ENCODE measurements around the gene HLA-E.

DNA sequence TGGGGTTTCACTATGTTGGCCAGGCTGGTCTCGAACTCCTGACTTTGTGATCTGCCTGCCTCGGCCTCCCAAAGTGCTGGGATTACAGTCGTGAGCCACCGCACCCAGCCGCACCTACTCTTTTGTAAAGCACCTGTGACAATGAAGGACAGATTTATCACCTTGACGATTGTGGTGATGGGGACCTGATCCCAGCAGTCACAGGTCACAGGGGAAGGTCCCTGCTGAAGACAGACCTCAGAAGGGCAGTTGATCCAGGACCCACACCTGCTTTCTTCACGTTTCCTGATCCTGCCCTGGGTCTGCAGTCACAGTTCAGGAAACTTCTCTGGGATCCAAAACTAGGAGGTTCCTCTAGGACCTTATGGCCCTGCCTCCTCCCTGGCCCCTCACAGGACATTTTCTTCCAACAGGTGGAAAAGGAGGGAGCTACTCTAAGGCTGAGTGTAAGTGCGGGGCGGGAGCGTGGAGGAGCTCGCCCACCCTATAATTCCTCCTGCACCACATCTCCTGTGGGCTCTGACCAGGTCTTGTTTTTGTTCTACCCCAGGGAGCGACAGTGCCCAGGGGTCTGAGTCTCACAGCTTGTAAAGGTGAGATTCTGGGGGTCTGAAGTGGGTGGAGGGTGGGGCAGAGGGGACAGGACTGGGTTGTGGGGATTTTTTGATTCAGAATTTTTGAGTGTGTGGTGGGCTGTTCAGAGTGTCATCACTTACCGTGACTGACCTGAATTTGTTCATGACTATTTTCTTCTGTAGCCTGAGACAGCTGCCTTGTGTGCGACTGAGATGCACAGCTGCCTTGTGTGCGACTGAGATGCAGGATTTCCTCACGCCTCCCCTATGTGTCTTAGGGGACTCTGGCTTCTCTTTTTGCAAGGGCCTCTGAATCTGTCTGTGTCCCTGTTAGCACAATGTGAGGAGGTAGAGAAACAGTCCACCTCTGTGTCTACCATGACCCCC lies 3.0 kb downstream of the HLA-E start:
- TF ChIP-seq, protein P1, sequence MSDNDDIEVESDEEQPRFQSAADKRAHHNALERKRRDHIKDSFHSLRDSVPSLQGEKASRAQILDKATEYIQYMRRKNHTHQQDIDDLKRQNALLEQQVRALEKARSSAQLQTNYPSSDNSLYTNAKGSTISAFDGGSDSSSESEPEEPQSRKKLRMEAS (IDR thresholded peaks at IDR 0.05; ENCODE audit: insufficient read depth, insufficient read length), result no peak
- TF ChIP-seq, protein P2, sequence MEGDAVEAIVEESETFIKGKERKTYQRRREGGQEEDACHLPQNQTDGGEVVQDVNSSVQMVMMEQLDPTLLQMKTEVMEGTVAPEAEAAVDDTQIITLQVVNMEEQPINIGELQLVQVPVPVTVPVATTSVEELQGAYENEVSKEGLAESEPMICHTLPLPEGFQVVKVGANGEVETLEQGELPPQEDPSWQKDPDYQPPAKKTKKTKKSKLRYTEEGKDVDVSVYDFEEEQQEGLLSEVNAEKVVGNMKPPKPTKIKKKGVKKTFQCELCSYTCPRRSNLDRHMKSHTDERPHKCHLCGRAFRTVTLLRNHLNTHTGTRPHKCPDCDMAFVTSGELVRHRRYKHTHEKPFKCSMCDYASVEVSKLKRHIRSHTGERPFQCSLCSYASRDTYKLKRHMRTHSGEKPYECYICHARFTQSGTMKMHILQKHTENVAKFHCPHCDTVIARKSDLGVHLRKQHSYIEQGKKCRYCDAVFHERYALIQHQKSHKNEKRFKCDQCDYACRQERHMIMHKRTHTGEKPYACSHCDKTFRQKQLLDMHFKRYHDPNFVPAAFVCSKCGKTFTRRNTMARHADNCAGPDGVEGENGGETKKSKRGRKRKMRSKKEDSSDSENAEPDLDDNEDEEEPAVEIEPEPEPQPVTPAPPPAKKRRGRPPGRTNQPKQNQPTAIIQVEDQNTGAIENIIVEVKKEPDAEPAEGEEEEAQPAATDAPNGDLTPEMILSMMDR (IDR thresholded peaks at IDR 0.05; ENCODE audit: extremely low read depth in 1 of 2, insufficient read depth in 1 of 2, low read depth in 1 of 2, low read length in 2 of 2), result no peak
- TF ChIP-seq POLR2AphosphoS5 (IDR thresholded peaks at IDR 0.05; ENCODE audit: insufficient read depth, low read depth, low read length) (no peak), POLR2A (IDR thresholded peaks at IDR 0.05; ENCODE audit: low read depth, low read length) (no peak), EZH2 (IDR thresholded peaks at IDR 0.05; ENCODE audit: borderline replicate concordance, low read depth, low read length, severe bottlenecking) (no peak), MYC (IDR thresholded peaks at IDR 0.05; ENCODE audit: low read depth, low read length) (no peak), GATA2 (IDR thresholded peaks at IDR 0.05; ENCODE audit: insufficient read depth, insufficient read length, low read depth, low read length) (no peak)
